ENCODE measurements around the gene KCNS3.

DNA sequence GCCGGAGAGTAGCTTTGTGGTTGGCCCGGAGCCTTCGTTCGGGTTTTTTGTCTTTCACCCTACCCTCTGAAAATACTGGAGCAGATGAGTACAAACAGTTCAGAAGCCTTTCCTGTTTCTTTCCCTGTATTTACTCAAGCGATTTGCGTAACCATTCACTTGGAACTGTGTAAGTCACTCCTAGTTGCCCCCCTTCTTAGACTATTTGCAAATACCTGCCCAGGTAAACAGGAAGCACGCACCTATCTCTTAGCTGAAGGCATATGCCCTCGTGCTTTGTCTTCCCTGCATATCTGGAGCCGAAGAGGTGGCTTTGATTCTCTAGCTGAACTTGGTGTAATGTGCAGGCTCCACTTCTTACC, 1.4 kb downstream of the KCNS3 start:
- TF ChIP-seq GLI4 (CRISPR knock-in tag; IDR thresholded peaks at IDR 0.05; ENCODE audit: borderline replicate concordance) (no peak), HDAC2 (CRISPR knock-in tag; IDR thresholded peaks at IDR 0.05) (no peak), JUN (CRISPR knock-in tag; IDR thresholded peaks at IDR 0.05) (no peak), FOSL1 (CRISPR knock-in tag; IDR thresholded peaks at IDR 0.05; ENCODE audit: borderline replicate concordance) (no peak), RXRA (CRISPR knock-in tag; IDR thresholded peaks at IDR 0.05) (no peak), CEBPB (IDR thresholded peaks at IDR 0.05; ENCODE audit: borderline replicate concordance, low read depth, low read length) (peak; percentile 26; the same call in 1 of the 2 replicates), POLR2A (IDR thresholded peaks at IDR 0.05; ENCODE audit: insufficient read depth in 1 of 2, low read depth in 2 of 2, low read length in 2 of 2) (no peak), ZNF33B (CRISPR knock-in tag; IDR thresholded peaks at IDR 0.05) (no peak), GATA4 (IDR thresholded peaks at IDR 0.05; ENCODE audit: borderline replicate concordance, low read depth) (no peak), RNF2 (conservative IDR thresholded peaks at IDR 0.05; ENCODE audit: low read depth) (no peak)
- TF ChIP-seq, protein P1, sequence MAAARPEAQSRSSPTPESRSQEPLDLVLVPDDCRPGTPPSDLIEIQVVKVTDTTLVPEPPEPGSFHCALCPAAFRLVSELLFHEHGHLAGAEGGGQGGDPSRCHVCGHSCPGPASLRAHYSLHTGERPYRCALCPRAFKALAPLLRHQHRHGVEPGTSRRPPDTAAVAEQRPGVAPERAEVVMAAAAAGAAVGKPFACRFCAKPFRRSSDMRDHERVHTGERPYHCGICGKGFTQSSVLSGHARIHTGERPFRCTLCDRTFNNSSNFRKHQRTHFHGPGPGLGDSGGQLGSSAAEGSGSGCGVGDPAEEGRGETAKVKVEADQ (CRISPR knock-in tag; IDR thresholded peaks at IDR 0.05; ENCODE audit: borderline replicate concordance) = no peak
- TF ChIP-seq, protein P2, sequence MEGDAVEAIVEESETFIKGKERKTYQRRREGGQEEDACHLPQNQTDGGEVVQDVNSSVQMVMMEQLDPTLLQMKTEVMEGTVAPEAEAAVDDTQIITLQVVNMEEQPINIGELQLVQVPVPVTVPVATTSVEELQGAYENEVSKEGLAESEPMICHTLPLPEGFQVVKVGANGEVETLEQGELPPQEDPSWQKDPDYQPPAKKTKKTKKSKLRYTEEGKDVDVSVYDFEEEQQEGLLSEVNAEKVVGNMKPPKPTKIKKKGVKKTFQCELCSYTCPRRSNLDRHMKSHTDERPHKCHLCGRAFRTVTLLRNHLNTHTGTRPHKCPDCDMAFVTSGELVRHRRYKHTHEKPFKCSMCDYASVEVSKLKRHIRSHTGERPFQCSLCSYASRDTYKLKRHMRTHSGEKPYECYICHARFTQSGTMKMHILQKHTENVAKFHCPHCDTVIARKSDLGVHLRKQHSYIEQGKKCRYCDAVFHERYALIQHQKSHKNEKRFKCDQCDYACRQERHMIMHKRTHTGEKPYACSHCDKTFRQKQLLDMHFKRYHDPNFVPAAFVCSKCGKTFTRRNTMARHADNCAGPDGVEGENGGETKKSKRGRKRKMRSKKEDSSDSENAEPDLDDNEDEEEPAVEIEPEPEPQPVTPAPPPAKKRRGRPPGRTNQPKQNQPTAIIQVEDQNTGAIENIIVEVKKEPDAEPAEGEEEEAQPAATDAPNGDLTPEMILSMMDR (CRISPR knock-in tag; IDR thresholded peaks at IDR 0.05) = no peak
